ENCODE measurements around the gene BCAR3. TPM values are rescaled to one million over a fixed set of nuclear protein-coding genes. Genes with fewer than 3 reads are reported as not detected.
A peak's percentile ranks its signal among the peaks of the same experiment; 100 is the strongest.

Gene BCAR3
- total and polyA plus RNA-seq, 2 donors from 2014 or later = 25.4 to 28.4 TPM

- Histone ChIP-seq H3K27me3 (ENCODE audit: control insufficient read depth, insufficient read depth, low read length) (no peaks in the 10 kb centered on the region), H3K36me3 (ENCODE audit: control insufficient read depth in 2 of 3, insufficient read depth in 3 of 3, low read length in 3 of 3) (no peaks in the 10 kb centered on the region), H3K9me3 (ENCODE audit: control insufficient read depth in 2 of 3, insufficient read depth in 1 of 3, low read length in 3 of 3) (no peaks in the 10 kb centered on the region), H3K4me3 (ENCODE audit: low read length in 3 of 3) (no peak overlapping the region), H3K27ac (ENCODE audit: low read depth in 2 of 2, low read length in 2 of 2) (no peak overlapping the region), H3K9ac (ENCODE audit: low read length in 3 of 3) (no peak overlapping the region), H3K4me1 (ENCODE audit: control insufficient read depth in 2 of 3, insufficient read depth in 2 of 3, low read depth in 1 of 3, low read length in 3 of 3) (no peaks in the 10 kb centered on the region)
- DNase-seq (peak in 3 of 5 donors; percentile 61 to 87 (median 81)), FAIRE-seq (peak; percentile 97)
- intact Hi-C loops (cut with DNase I) = loop anchor here (5.0 kb wide), 1 partner anchor 183 kb away; no protein-coding TSS in a partner anchor
- peak; percentile 92 for TF ChIP-seq CTCF (IDR thresholded peaks at IDR 0.05; ENCODE audit: borderline replicate concordance, extremely low read depth, insufficient read depth)
Measured at GRCh38 chr1:93629101-93630059, 52.3 kb downstream of the BCAR3 start.

- Histone ChIP-seq H3K9me3 (ENCODE audit: control insufficient read depth in 2 of 3, insufficient read depth in 1 of 3, low read length in 3 of 3) (no peaks in the 10 kb centered on the region), H3K4me3 (ENCODE audit: low read length in 3 of 3) (no peak overlapping the region), H3K4me1 (ENCODE audit: control insufficient read depth in 2 of 3, insufficient read depth in 2 of 3, low read depth in 1 of 3, low read length in 3 of 3) (no peaks in the 10 kb centered on the region), H3K27me3 (ENCODE audit: control insufficient read depth, insufficient read depth, low read length) (no peaks in the 10 kb centered on the region), H3K9ac (ENCODE audit: low read length in 3 of 3) (no peak overlapping the region), H3K27ac (ENCODE audit: low read depth in 2 of 2, low read length in 2 of 2) (no peak overlapping the region), H3K36me3 (ENCODE audit: control insufficient read depth in 2 of 3, insufficient read depth in 3 of 3, low read length in 3 of 3) (no peaks in the 10 kb centered on the region)
- no peak for DNase-seq
- no peak for FAIRE-seq
- TF ChIP-seq CTCF (IDR thresholded peaks at IDR 0.05; ENCODE audit: borderline replicate concordance, extremely low read depth, insufficient read depth) = no peak
- intact Hi-C loops (cut with DNase I) = no loop called here
Measured at GRCh38 chr1:93628681-93629080, 53.0 kb downstream of the BCAR3 start.

- intact Hi-C loops (cut with DNase I) = no loop called here
- peaks cover 0 to 2% (median 0%) of the 10 kb centered on the region in 3 donors for H3K4me1 ChIP-seq (ENCODE audit: control insufficient read depth in 2 of 3, insufficient read depth in 2 of 3, low read depth in 1 of 3, low read length in 3 of 3)
- no peak overlapping the region for H3K9ac ChIP-seq (ENCODE audit: low read length in 3 of 3)
- no peaks in the 10 kb centered on the region for H3K27me3 ChIP-seq (ENCODE audit: control insufficient read depth, insufficient read depth, low read length)
- FAIRE-seq (no peak), DNase-seq (peak in 2 of 5 donors; percentile 28 to 71)
- TF ChIP-seq CTCF (IDR thresholded peaks at IDR 0.05; ENCODE audit: borderline replicate concordance, extremely low read depth, insufficient read depth) = no peak
- H3K36me3 ChIP-seq (ENCODE audit: control insufficient read depth in 2 of 3, insufficient read depth in 3 of 3, low read length in 3 of 3) = no peaks in the 10 kb centered on the region
- H3K9me3 ChIP-seq (ENCODE audit: control insufficient read depth in 2 of 3, insufficient read depth in 1 of 3, low read length in 3 of 3) = no peaks in the 10 kb centered on the region
- no peak overlapping the region for H3K27ac ChIP-seq (ENCODE audit: low read depth in 2 of 2, low read length in 2 of 2)
- H3K4me3 ChIP-seq (ENCODE audit: low read length in 3 of 3) = no peak overlapping the region
Measured at GRCh38 chr1:93625582-93626327, 55.9 kb downstream of the BCAR3 start.

All from kidney (tissue), 14 donors.